ACHN (cell line): ENCODE measurements around the gene TXN2.
A peak's percentile ranks its signal among the peaks of the same experiment; 100 is the strongest.
"Not testable (repeated sequence)": the region's sequence is repeated elsewhere in the genome, so short reads cannot be mapped to it uniquely, and the experiment has no call there.

ENCODE experiments used
- DNase-seq: peaks from one replicate; pipeline ENCODE4 v3.0.0-alpha.2; 2015
- in situ Hi-C: cut with HindIII; loops from 2 replicates; pipeline ENCODE4 v1.10.0; 2017; ENCODE audit warnings: low sequenced_read_pairs, low pct_ligation_motif_present, low pct_unique_long_range_greater_than_20kb

The TXN2 gene

GRCh38 chr22:36440429-36441002 lies 40.9 kb downstream of the TXN2 start:
- no peak for DNase-seq
- in situ Hi-C loops: no loop called here

- peak; percentile 68 for DNase-seq
- in situ Hi-C loops: no loop called here
These were observed 41.8 kb downstream of the TXN2 start for GRCh38 chr22:36439481-36440271.

- in situ Hi-C loops: no loop called here
- no peak for DNase-seq
These were observed 45.7 kb downstream of the TXN2 start for GRCh38 chr22:36435516-36436415.

GRCh38 chr22:36433318-36434231 lies 47.9 kb downstream of the TXN2 start:
- DNase-seq: no peak
- in situ Hi-C loops: no loop called here

GRCh38 chr22:36432592-36433317 lies 48.7 kb downstream of the TXN2 start:
- in situ Hi-C loops: no loop called here
- DNase-seq: no peak

- in situ Hi-C loops: no loop called here
- DNase-seq: no peak
These were observed 49.5 kb downstream of the TXN2 start for GRCh38 chr22:36431977-36432376.

- no peak for DNase-seq
These were observed 50.6 kb downstream of the TXN2 start for GRCh38 chr22:36430863-36431262.

GRCh38 chr22:36427952-36428351 lies 53.5 kb downstream of the TXN2 start:
- in situ Hi-C loops, DNase-seq: not testable (repeated sequence)

More at GRCh38 chr22:36430863-36431262, 50.6 kb downstream of the TXN2 start:
- in situ Hi-C loops: no loop called here

- in situ Hi-C loops: no loop called here
- peak; percentile 42 for DNase-seq
These were observed 55.4 kb downstream of the TXN2 start for GRCh38 chr22:36425977-36426523.

GRCh38 chr22:36424901-36425579 lies 56.4 kb downstream of the TXN2 start:
- in situ Hi-C loops: no loop called here
- DNase-seq: no peak

GRCh38 chr22:36424466-36424865 lies 57.0 kb downstream of the TXN2 start:
- in situ Hi-C loops, DNase-seq: not testable (repeated sequence)

- DNase-seq: no peak
These were observed 57.7 kb downstream of the TXN2 start for GRCh38 chr22:36423461-36424404.

GRCh38 chr22:36422287-36423014 lies 59.0 kb downstream of the TXN2 start:
- DNase-seq: no peak
- in situ Hi-C loops: no loop called here

More at GRCh38 chr22:36423461-36424404, 57.7 kb downstream of the TXN2 start:
- in situ Hi-C loops: no loop called here

GRCh38 chr22:36419912-36420882 lies 61.2 kb downstream of the TXN2 start:
- in situ Hi-C loops: no loop called here
- DNase-seq: no peak
